H1 (cell line): ENCODE data around the gene EGFL6. TPM values are rescaled to one million over a fixed set of nuclear protein-coding genes. Genes with fewer than 3 reads are reported as not detected.

Experiments
- CTCF ChIA-PET: fragments of 300-600 bp; sonication (Branson Sonifier 250); formaldehyde crosslinking; loops from one replicate; lab custom pipeline; 2021; ENCODE audit not compliant: partially characterized antibody; lab: Charles Lee
- POLR2A ChIA-PET: fragments of 300-600 bp; sonication (Branson Sonifier 250); formaldehyde crosslinking; loops from one replicate; lab custom pipeline; 2021; ENCODE audit warnings: inconsistent platforms; ENCODE audit not compliant: partially characterized antibody; lab: Charles Lee
- DNase-seq, 2 experiments: peaks; one replicate each; pipeline versions ENCODE4 v3.0.0 to v3.0.0-alpha.2; 2010 to 2022; ENCODE audit warnings: low spot score in 2 of 2, low read depth in 1 of 2, mixed read lengths in 1 of 2
- FAIRE-seq: peaks from 2 replicates; lab custom pipeline; 2011; peaks lifted over from hg19 to GRCh38; lab: Jason Lieb, UNC
- H2AFZ ChIP-seq: 2 replicates; pipeline ENCODE4 v1.8.1; 2012; ENCODE audit warnings: low read length, inconsistent platforms
- H2AK5ac ChIP-seq: 2 replicates; pipeline ENCODE4 v1.6.1; 2013; ENCODE audit warnings: low read depth, low read length
- H2BK120ac ChIP-seq: replicated peaks from 2 replicates; pipeline ENCODE3; 2013; ENCODE audit warnings: low read depth, low read length, inconsistent platforms
- H2BK12ac ChIP-seq: 2 replicates; pipeline ENCODE4 v1.6.1; 2013; ENCODE audit warnings: low read depth, low read length
- H2BK15ac ChIP-seq: 2 replicates; pipeline ENCODE4 v1.6.1; 2013; ENCODE audit warnings: low read length
- H2BK20ac ChIP-seq: 2 replicates; pipeline ENCODE4 v1.6.1; 2013; ENCODE audit warnings: low read length
- H2BK5ac ChIP-seq: 2 replicates; pipeline ENCODE4 v1.6.1; 2013; ENCODE audit warnings: low read depth, low read length
- H3K14ac ChIP-seq: 2 replicates; pipeline ENCODE4 v1.6.1; 2013; ENCODE audit warnings: inconsistent platforms; ENCODE audit not compliant: insufficient read length
- H3K18ac ChIP-seq: 2 replicates; pipeline ENCODE4 v1.6.1; 2013; ENCODE audit warnings: low read length; ENCODE audit errors: extremely low read depth
- H3K23ac ChIP-seq: 2 replicates; pipeline ENCODE4 v1.6.1; 2013; ENCODE audit warnings: inconsistent platforms; ENCODE audit not compliant: insufficient read length
- H3K23me2 ChIP-seq: 2 replicates; pipeline ENCODE4 v1.6.1; 2013; ENCODE audit warnings: low read depth, low read length
- H3K27ac ChIP-seq: 2 replicates; pipeline ENCODE4 v1.6.1; 2011; ENCODE audit warnings: low read depth, low read length, inconsistent platforms
- H3K27me3 ChIP-seq, 4 experiments: replicated peaks in 1 of 4; 1 replicate in 1 of 4; 2 replicates in 3 of 4; pipeline versions ENCODE4 v1.6.1 to v1.8.1; 2011 to 2013; ENCODE audit warnings: low read length in 3 of 4, mild to moderate bottlenecking in 3 of 4, inconsistent platforms in 2 of 4, mixed read lengths in 2 of 4, moderate library complexity in 1 of 4; ENCODE audit not compliant: control insufficient read depth in 3 of 4, insufficient read depth in 3 of 4; ENCODE audit errors: extremely low read depth in 1 of 4
- H3K36me3 ChIP-seq, 4 experiments: 2 replicates each; pipeline versions ENCODE4 v1.6.1 to v1.8.1; 2011 to 2013; ENCODE audit warnings: mild to moderate bottlenecking in 4 of 4, low read length in 3 of 4, moderate library complexity in 2 of 4, control low read depth in 1 of 4, inconsistent platforms in 1 of 4; ENCODE audit not compliant: insufficient read depth in 4 of 4, control insufficient read depth in 2 of 4
- H3K4ac ChIP-seq: replicated peaks from 2 replicates; pipeline ENCODE3; 2013; ENCODE audit warnings: low read length, low read depth, mixed read lengths, inconsistent platforms; ENCODE audit not compliant: insufficient read length
- H3K4me1 ChIP-seq, 4 experiments: replicated peaks in 1 of 4; 1 replicate in 1 of 4; 2 replicates in 3 of 4; pipeline versions ENCODE4 v1.6.1 to v1.8.1; 2011 to 2013; ENCODE audit warnings: low read length in 3 of 4, inconsistent platforms in 2 of 4, mixed read lengths in 1 of 4; ENCODE audit not compliant: insufficient read depth in 4 of 4, control insufficient read depth in 3 of 4
- H3K4me2 ChIP-seq, 2 experiments: 2 replicates each; pipeline versions ENCODE4 v1.6.1 to v1.8.1; 2011 to 2013; ENCODE audit warnings: low read depth in 2 of 2, low read length in 2 of 2, control low read depth in 1 of 2, inconsistent platforms in 1 of 2, mild to moderate bottlenecking in 1 of 2; ENCODE audit not compliant: insufficient read depth in 1 of 2
- H3K4me3 ChIP-seq, 4 experiments: fragments of 200-600, 300-600 bp in 1 of 4; sonication (generic), shearing (Covaris generic), sonication (Bioruptor Twin) in 1 of 4; 2 replicates each; pipeline versions ENCODE4 v1.5.1 to v1.8.1; 2011 to 2016; ENCODE audit warnings: low read length in 4 of 4, low read depth in 3 of 4, control low read depth in 2 of 4, inconsistent platforms in 2 of 4, mild to moderate bottlenecking in 2 of 4, mixed read lengths in 1 of 4, moderate library complexity in 1 of 4; ENCODE audit not compliant: insufficient read depth in 2 of 4; ENCODE audit errors: extremely low read depth in 1 of 4
- H3K56ac ChIP-seq: replicated peaks from 2 replicates; pipeline ENCODE3; 2013; ENCODE audit warnings: low read depth, mild to moderate bottlenecking, mixed read lengths, low read length, inconsistent platforms; ENCODE audit not compliant: insufficient read length
- H3K79me1 ChIP-seq: 2 replicates; pipeline ENCODE4 v1.6.1; 2013; ENCODE audit warnings: low read depth, low read length, control low read depth
- H3K79me2 ChIP-seq, 2 experiments: 2 replicates each; pipeline versions ENCODE4 v1.6.1 to v1.8.1; 2012 to 2013; ENCODE audit warnings: low read length in 2 of 2, mild to moderate bottlenecking in 2 of 2, inconsistent platforms in 1 of 2; ENCODE audit not compliant: insufficient read depth in 2 of 2, control insufficient read depth in 1 of 2
- H3K9ac ChIP-seq, 4 experiments: replicated peaks in 1 of 4; 1 replicate in 1 of 4; 2 replicates in 3 of 4; pipeline versions ENCODE4 v1.6.1 to v1.8.1; 2011 to 2013; ENCODE audit warnings: low read depth in 3 of 4, low read length in 3 of 4, control low read depth in 2 of 4, mild to moderate bottlenecking in 2 of 4, moderate library complexity in 2 of 4, inconsistent platforms in 1 of 4; ENCODE audit errors: extremely low read depth in 1 of 4
- H3K9me3 ChIP-seq, 2 experiments: 2 replicates each; pipeline versions ENCODE4 v1.6.1 to v1.8.1; 2012 to 2013; ENCODE audit warnings: mild to moderate bottlenecking in 2 of 2, moderate library complexity in 2 of 2, control low read depth in 1 of 2, inconsistent platforms in 1 of 2, low read depth in 1 of 2, low read length in 1 of 2, mixed read lengths in 1 of 2; ENCODE audit not compliant: insufficient read depth in 2 of 2
- H4K20me1 ChIP-seq, 2 experiments: replicated peaks in 1 of 2; 2 replicates each; pipeline versions ENCODE3 to v1.8.1; 2011 to 2013; ENCODE audit warnings: inconsistent platforms in 2 of 2, low read length in 2 of 2, mild to moderate bottlenecking in 1 of 2; ENCODE audit not compliant: insufficient read depth in 2 of 2, control insufficient read depth in 1 of 2
- H4K5ac ChIP-seq: 2 replicates; pipeline ENCODE4 v1.6.1; 2013; ENCODE audit warnings: low read length, low read depth, mixed read lengths, inconsistent platforms; ENCODE audit not compliant: insufficient read length
- H4K8ac ChIP-seq: 2 replicates; pipeline ENCODE4 v1.8.0; 2013; ENCODE audit warnings: mild to moderate bottlenecking, moderate library complexity, low read length, inconsistent platforms; ENCODE audit not compliant: insufficient read depth; ENCODE audit errors: extremely low read depth
- H4K91ac ChIP-seq: replicated peaks from 2 replicates; pipeline ENCODE3; 2013; ENCODE audit warnings: low read length, mixed read lengths, inconsistent platforms; ENCODE audit not compliant: insufficient read length
- POLR2AphosphoS5 ChIP-seq: IDR thresholded peaks from 2 replicates; pipeline ENCODE4 v1.6.1; 2011; ENCODE audit warnings: low read depth, low read length
- RAD21 ChIP-seq, 2 experiments: IDR thresholded peaks in 1 of 2; conservative IDR thresholded peaks in 1 of 2; 2 replicates each; pipeline ENCODE4 v1.6.1; 2011; ENCODE audit warnings: low read depth in 2 of 2, low read length in 2 of 2, improper control_type of control experiment in 1 of 2, inconsistent platforms in 1 of 2, mild to moderate bottlenecking in 1 of 2, moderate library complexity in 1 of 2
- WGBS, 2 experiments: shearing (Covaris generic) in 1 of 2; methylation state at CpG; one replicate each; pipeline versions ENCODE4 v1.1.6 to v1.1.7; 2013 to 2015; ENCODE audit warnings: low lambda C conversion rate in 2 of 2, mixed read lengths in 2 of 2, inconsistent platforms in 1 of 2, low coverage in 1 of 2, missing lambda C conversion rate in 1 of 2; ENCODE audit not compliant: insufficient replicate concordance in 2 of 2, insufficient coverage in 1 of 2, insufficient read length in 1 of 2; ENCODE audit errors: extremely low coverage in 1 of 2, missing lambda C conversion rate in 1 of 2; 5-methylcytosine and 5-hydroxymethylcytosine counted together
- polyA plus RNA-seq, 7 experiments: library from polyadenylated mRNA; depleted of rRNA in 3 of 7; stranded (reverse) in 5 of 7; unstranded in 2 of 7; fragments of >200 nt in 5 of 7; fragments of 200-250 nt in 2 of 7; gene quantifications; 1 replicate in 5 of 7; 2 replicates in 1 of 7; 4 replicates in 1 of 7; pipeline versions ENCODE4 v1.2.1 to v1.2.3, GENCODE V29; 2011 to 2013; ENCODE audit warnings: missing spikeins in 2 of 7, mixed read lengths in 2 of 7
- total RNA-seq: library from RNA; stranded (reverse); fragmentation: NEBNext Ultra II Directional; extraction: Animal tissue kit (Norgen Biotek cat#: 25700); gene quantifications from 2 replicates; pipeline ENCODE4 v1.2.1, GENCODE V29; 2021
- TF ChIP-seq, protein P1 (sequence below), 3 experiments: IDR thresholded peaks; 1 replicate in 2 of 3; 2 replicates in 1 of 3; pipeline versions ENCODE4 v1.5.1 to v1.6.1; 2011; ENCODE audit warnings: low read length in 3 of 3, mild to moderate bottlenecking in 3 of 3, inconsistent platforms in 2 of 3, low read depth in 1 of 3, moderate library complexity in 1 of 3; ENCODE audit not compliant: insufficient read depth in 1 of 3; ENCODE audit errors: control extremely low read depth in 1 of 3

Gene EGFL6
- total and polyA plus RNA-seq, 2 of the 8 experiments (the other 6 are each of a cell fraction or from before 2014, with no cell fraction given), result 0.93 to 1.1 TPM

- H2BK5ac ChIP-seq, result no peak overlapping the region
- FAIRE-seq, result no peak
- no peak overlapping the region for H3K18ac ChIP-seq
- no peak overlapping the region for H3K4ac ChIP-seq
- H3K23me2 ChIP-seq, result no peaks in the 10 kb centered on the region; the same call in 1 of the 2 replicates
- POLR2A ChIA-PET, result no interaction called here
- no peak overlapping the region for H2BK120ac ChIP-seq
- H3K9ac ChIP-seq, result no peak overlapping the region
- no peaks in the 10 kb centered on the region for H3K79me1 ChIP-seq
- H3K4me2 ChIP-seq, result 0 out of 4 replicates have a peak overlapping the region, but pooled peaks of 1 of the 2 experiments have one; percentile 13
- H2BK15ac ChIP-seq, result no peak overlapping the region
- DNase-seq, result no peak
- H4K20me1 ChIP-seq, result no peaks in the 10 kb centered on the region
- peaks cover 0 to under 1% (median 0%) of the 10 kb centered on the region in 4 experiments; a peak in 3 of 8 replicates for H3K36me3 ChIP-seq
- no peaks in the 10 kb centered on the region for H3K79me2 ChIP-seq
- H4K5ac ChIP-seq, result no peak overlapping the region
- WGBS, 2 experiments, result 33% methylated on average over 2 of the region's 2 CpGs; no CpG with 5 or more reads in 1 of the 2 experiments
- TF ChIP-seq POLR2AphosphoS5, result no peak
- TF ChIP-seq, protein P1, sequence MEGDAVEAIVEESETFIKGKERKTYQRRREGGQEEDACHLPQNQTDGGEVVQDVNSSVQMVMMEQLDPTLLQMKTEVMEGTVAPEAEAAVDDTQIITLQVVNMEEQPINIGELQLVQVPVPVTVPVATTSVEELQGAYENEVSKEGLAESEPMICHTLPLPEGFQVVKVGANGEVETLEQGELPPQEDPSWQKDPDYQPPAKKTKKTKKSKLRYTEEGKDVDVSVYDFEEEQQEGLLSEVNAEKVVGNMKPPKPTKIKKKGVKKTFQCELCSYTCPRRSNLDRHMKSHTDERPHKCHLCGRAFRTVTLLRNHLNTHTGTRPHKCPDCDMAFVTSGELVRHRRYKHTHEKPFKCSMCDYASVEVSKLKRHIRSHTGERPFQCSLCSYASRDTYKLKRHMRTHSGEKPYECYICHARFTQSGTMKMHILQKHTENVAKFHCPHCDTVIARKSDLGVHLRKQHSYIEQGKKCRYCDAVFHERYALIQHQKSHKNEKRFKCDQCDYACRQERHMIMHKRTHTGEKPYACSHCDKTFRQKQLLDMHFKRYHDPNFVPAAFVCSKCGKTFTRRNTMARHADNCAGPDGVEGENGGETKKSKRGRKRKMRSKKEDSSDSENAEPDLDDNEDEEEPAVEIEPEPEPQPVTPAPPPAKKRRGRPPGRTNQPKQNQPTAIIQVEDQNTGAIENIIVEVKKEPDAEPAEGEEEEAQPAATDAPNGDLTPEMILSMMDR (IDR thresholded peaks at IDR 0.05; ENCODE audit: control extremely low read depth in 1 of 3, insufficient read depth in 1 of 3, low read depth in 1 of 3, low read length in 3 of 3), result peak in 2 of 3 experiments; percentile 36 to 51; a peak in 2 of 4 replicates
- peak; percentile 53 to 58 for TF ChIP-seq RAD21 (IDR thresholded peaks at IDR 0.05 in 1 of 2, conservative IDR thresholded peaks at IDR 0.05 in 1 of 2; ENCODE audit: low read depth in 2 of 2, low read length in 2 of 2)
- H3K9me3 ChIP-seq, result no peaks in the 10 kb centered on the region
- H2AFZ ChIP-seq, result no peak overlapping the region
- H3K4me3 ChIP-seq, result no peak overlapping the region
- no peak overlapping the region for H2AK5ac ChIP-seq
- no peak overlapping the region for H3K14ac ChIP-seq
- no peak overlapping the region for H2BK20ac ChIP-seq
- no peaks in the 10 kb centered on the region; a peak in 1 of 7 replicates for H3K4me1 ChIP-seq
- H2BK12ac ChIP-seq, result no peak overlapping the region
- H3K23ac ChIP-seq, result no peak overlapping the region
- no peak overlapping the region for H3K56ac ChIP-seq
- H4K91ac ChIP-seq, result no peak overlapping the region
- no peaks in the 10 kb centered on the region for H3K27me3 ChIP-seq
- CTCF ChIA-PET, result no interaction called here
- H3K27ac ChIP-seq, result no peak overlapping the region
- no peak overlapping the region for H4K8ac ChIP-seq
Observed at GRCh38 chrX:13658602-13659001, 89.2 kb downstream of the EGFL6 start.
